GM12892 (cell line): ENCODE results near the gene S100A14.

ENCODE experiments used
- DNase-seq: peaks from one replicate; pipeline ENCODE4 v3.0.0; 2011; ENCODE audit not compliant: insufficient read length
- FAIRE-seq: peaks from 2 replicates; lab custom pipeline; 2011; peaks lifted over from hg19 to GRCh38; lab: Jason Lieb, UNC
- POLR2A ChIP-seq: IDR thresholded peaks from 2 replicates; pipeline ENCODE4 v1.6.1; 2011; ENCODE audit warnings: low read depth, low read length, control low read depth
- POLR2AphosphoS5 ChIP-seq: IDR thresholded peaks from 2 replicates; pipeline ENCODE4 v1.6.1; 2011; ENCODE audit warnings: low read depth, low read length, control low read depth
- TAF1 ChIP-seq: IDR thresholded peaks from 2 replicates; pipeline ENCODE4 v1.6.1; 2011; ENCODE audit warnings: low read depth, mild to moderate bottlenecking, control low read depth, low read length, borderline replicate concordance

S100A14 gene

GRCh38 chr1:153612755-153613331, 3.3 kb downstream of the S100A14 start, which contains the start of gene S100A16:
TSS of gene S100A16 (minus strand) at chr1:153613137. CDS start at chr1:153608151, 4,986 bp downstream.
- FAIRE-seq: no peak

GRCh38 chr1:153612111-153612754, 3.9 kb downstream of the S100A14 start:
- FAIRE-seq (no peak), DNase-seq (no peak)
- TF ChIP-seq TAF1 (no peak), POLR2AphosphoS5 (no peak), POLR2A (no peak)

More at GRCh38 chr1:153612755-153613331, 3.3 kb downstream of the S100A14 start, which contains the start of gene S100A16:
- no peak for DNase-seq
- TF ChIP-seq POLR2A: no peak
- no peak for TF ChIP-seq POLR2AphosphoS5
- no peak for TF ChIP-seq TAF1

GRCh38 chr1:153611356-153611755, 4.8 kb downstream of the S100A14 start:
- no peak for DNase-seq
- FAIRE-seq: no peak
- TF ChIP-seq POLR2AphosphoS5: no peak
- no peak for TF ChIP-seq POLR2A
- TF ChIP-seq TAF1: no peak

GRCh38 chr1:153610811-153611301, 5.3 kb downstream of the S100A14 start:
- FAIRE-seq (no peak), DNase-seq (no peak)
- TF ChIP-seq POLR2A: no peak
- no peak for TF ChIP-seq TAF1
- TF ChIP-seq POLR2AphosphoS5: no peak

- FAIRE-seq (no peak), DNase-seq (no peak)
- no peak for TF ChIP-seq TAF1
- TF ChIP-seq POLR2A: no peak
- TF ChIP-seq POLR2AphosphoS5: no peak
Measured at GRCh38 chr1:153610334-153610733, 5.8 kb downstream of the S100A14 start.

GRCh38 chr1:153609585-153609907, 6.6 kb downstream of the S100A14 start:
- DNase-seq (no peak), FAIRE-seq (no peak)
- no peak for TF ChIP-seq TAF1
- no peak for TF ChIP-seq POLR2AphosphoS5
- TF ChIP-seq POLR2A: no peak

GRCh38 chr1:153608742-153609584, 7.2 kb downstream of the S100A14 start:
- no peak for TF ChIP-seq POLR2A
- TF ChIP-seq TAF1: no peak
- no peak for TF ChIP-seq POLR2AphosphoS5
- no peak for DNase-seq
- no peak for FAIRE-seq

GRCh38 chr1:153608089-153608682, 7.9 kb downstream of the S100A14 start:
- DNase-seq: no peak
- TF ChIP-seq TAF1 (no peak), POLR2A (no peak), POLR2AphosphoS5 (no peak)
- no peak for FAIRE-seq

GRCh38 chr1:153607381-153607780, 8.7 kb downstream of the S100A14 start:
- no peak for FAIRE-seq
- TF ChIP-seq POLR2AphosphoS5 (no peak), POLR2A (no peak), TAF1 (no peak)
- no peak for DNase-seq

GRCh38 chr1:153606194-153606593, 9.9 kb downstream of the S100A14 start:
- TF ChIP-seq POLR2A: no peak
- no peak for TF ChIP-seq POLR2AphosphoS5
- TF ChIP-seq TAF1: no peak
- FAIRE-seq (no peak), DNase-seq (no peak)

- TF ChIP-seq TAF1: no peak
- TF ChIP-seq POLR2AphosphoS5: no peak
- FAIRE-seq (no peak), DNase-seq (no peak)
Measured at GRCh38 chr1:153602749-153603148, 13.4 kb downstream of the S100A14 start.
